ENCODE data around the gene ZNF780A. TPM values are rescaled to one million over a fixed set of nuclear protein-coding genes. Genes with fewer than 3 reads are reported as not detected.

Gene ZNF780A
- total and polyA plus RNA-seq, 2 of the 8 experiments (the other 6 are each of a cell fraction or from before 2014, with no cell fraction given) = 3.5 to 12.0 TPM

DNA sequence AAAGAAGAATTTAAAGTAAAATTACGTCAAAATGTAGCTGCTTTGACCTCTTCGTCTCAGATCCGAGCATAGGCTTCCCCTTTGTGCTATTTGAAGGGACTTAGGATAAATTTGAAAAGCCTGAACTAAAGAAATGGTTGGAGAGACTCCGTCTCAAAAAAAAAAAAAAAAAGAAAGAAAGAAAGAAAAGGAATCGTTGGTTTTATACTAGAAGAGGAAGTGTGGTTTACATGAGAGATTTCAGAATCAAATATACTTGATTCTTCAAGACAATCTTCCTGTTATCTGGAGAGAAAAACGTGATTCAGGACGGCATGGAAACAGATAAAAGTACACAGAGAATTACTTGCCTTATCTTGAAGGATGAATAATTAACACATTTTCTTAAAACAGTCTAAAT lies 34.2 kb downstream of the ZNF780A start (continued):
- TF ChIP-seq, protein P1, sequence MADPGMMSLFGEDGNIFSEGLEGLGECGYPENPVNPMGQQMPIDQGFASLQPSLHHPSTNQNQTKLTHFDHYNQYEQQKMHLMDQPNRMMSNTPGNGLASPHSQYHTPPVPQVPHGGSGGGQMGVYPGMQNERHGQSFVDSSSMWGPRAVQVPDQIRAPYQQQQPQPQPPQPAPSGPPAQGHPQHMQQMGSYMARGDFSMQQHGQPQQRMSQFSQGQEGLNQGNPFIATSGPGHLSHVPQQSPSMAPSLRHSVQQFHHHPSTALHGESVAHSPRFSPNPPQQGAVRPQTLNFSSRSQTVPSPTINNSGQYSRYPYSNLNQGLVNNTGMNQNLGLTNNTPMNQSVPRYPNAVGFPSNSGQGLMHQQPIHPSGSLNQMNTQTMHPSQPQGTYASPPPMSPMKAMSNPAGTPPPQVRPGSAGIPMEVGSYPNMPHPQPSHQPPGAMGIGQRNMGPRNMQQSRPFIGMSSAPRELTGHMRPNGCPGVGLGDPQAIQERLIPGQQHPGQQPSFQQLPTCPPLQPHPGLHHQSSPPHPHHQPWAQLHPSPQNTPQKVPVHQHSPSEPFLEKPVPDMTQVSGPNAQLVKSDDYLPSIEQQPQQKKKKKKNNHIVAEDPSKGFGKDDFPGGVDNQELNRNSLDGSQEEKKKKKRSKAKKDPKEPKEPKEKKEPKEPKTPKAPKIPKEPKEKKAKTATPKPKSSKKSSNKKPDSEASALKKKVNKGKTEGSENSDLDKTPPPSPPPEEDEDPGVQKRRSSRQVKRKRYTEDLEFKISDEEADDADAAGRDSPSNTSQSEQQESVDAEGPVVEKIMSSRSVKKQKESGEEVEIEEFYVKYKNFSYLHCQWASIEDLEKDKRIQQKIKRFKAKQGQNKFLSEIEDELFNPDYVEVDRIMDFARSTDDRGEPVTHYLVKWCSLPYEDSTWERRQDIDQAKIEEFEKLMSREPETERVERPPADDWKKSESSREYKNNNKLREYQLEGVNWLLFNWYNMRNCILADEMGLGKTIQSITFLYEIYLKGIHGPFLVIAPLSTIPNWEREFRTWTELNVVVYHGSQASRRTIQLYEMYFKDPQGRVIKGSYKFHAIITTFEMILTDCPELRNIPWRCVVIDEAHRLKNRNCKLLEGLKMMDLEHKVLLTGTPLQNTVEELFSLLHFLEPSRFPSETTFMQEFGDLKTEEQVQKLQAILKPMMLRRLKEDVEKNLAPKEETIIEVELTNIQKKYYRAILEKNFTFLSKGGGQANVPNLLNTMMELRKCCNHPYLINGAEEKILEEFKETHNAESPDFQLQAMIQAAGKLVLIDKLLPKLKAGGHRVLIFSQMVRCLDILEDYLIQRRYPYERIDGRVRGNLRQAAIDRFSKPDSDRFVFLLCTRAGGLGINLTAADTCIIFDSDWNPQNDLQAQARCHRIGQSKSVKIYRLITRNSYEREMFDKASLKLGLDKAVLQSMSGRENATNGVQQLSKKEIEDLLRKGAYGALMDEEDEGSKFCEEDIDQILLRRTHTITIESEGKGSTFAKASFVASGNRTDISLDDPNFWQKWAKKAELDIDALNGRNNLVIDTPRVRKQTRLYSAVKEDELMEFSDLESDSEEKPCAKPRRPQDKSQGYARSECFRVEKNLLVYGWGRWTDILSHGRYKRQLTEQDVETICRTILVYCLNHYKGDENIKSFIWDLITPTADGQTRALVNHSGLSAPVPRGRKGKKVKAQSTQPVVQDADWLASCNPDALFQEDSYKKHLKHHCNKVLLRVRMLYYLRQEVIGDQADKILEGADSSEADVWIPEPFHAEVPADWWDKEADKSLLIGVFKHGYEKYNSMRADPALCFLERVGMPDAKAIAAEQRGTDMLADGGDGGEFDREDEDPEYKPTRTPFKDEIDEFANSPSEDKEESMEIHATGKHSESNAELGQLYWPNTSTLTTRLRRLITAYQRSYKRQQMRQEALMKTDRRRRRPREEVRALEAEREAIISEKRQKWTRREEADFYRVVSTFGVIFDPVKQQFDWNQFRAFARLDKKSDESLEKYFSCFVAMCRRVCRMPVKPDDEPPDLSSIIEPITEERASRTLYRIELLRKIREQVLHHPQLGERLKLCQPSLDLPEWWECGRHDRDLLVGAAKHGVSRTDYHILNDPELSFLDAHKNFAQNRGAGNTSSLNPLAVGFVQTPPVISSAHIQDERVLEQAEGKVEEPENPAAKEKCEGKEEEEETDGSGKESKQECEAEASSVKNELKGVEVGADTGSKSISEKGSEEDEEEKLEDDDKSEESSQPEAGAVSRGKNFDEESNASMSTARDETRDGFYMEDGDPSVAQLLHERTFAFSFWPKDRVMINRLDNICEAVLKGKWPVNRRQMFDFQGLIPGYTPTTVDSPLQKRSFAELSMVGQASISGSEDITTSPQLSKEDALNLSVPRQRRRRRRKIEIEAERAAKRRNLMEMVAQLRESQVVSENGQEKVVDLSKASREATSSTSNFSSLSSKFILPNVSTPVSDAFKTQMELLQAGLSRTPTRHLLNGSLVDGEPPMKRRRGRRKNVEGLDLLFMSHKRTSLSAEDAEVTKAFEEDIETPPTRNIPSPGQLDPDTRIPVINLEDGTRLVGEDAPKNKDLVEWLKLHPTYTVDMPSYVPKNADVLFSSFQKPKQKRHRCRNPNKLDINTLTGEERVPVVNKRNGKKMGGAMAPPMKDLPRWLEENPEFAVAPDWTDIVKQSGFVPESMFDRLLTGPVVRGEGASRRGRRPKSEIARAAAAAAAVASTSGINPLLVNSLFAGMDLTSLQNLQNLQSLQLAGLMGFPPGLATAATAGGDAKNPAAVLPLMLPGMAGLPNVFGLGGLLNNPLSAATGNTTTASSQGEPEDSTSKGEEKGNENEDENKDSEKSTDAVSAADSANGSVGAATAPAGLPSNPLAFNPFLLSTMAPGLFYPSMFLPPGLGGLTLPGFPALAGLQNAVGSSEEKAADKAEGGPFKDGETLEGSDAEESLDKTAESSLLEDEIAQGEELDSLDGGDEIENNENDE (IDR thresholded peaks at IDR 0.05; ENCODE audit: insufficient replicate concordance, low read length) = no peak
- TF ChIP-seq SIN3A (conservative IDR thresholded peaks at IDR 0.05 in 1 of 2, IDR thresholded peaks at IDR 0.05 in 1 of 2; ENCODE audit: low read depth in 1 of 2, low read length in 2 of 2) (no peak), HDAC6 (IDR thresholded peaks at IDR 0.05; ENCODE audit: low read depth, low read length) (no peak), BACH1 (IDR thresholded peaks at IDR 0.05; ENCODE audit: low read length) (no peak), TEAD4 (IDR thresholded peaks at IDR 0.05; ENCODE audit: low read depth, low read length) (no peak), MAFK (IDR thresholded peaks at IDR 0.05; ENCODE audit: low read depth, low read length) (no peak)

All from H1 (cell line).